ENCODE data around the gene NHSL1.

The NHSL1 gene

GRCh38 chr6:138498629-138499302 is 528 bp downstream of the NHSL1 start:
- DNase-seq: no peak
- TF ChIP-seq GATA1 (IDR thresholded peaks at IDR 0.05; ENCODE audit: low read depth, low read length) (no peak), POLR2A (IDR thresholded peaks at IDR 0.05; ENCODE audit: low read length) (no peak)

GRCh38 chr6:138497286-138497685 is 2.0 kb downstream of the NHSL1 start:
- DNase-seq: no peak
- no peak for TF ChIP-seq POLR2A (IDR thresholded peaks at IDR 0.05; ENCODE audit: low read length)
- no peak for TF ChIP-seq GATA1 (IDR thresholded peaks at IDR 0.05; ENCODE audit: low read depth, low read length)

GRCh38 chr6:138494312-138494711 is 5.0 kb downstream of the NHSL1 start:
- no peak for TF ChIP-seq GATA1 (IDR thresholded peaks at IDR 0.05; ENCODE audit: low read depth, low read length)
- no peak for TF ChIP-seq POLR2A (IDR thresholded peaks at IDR 0.05; ENCODE audit: low read length)
- DNase-seq: no peak

- DNase-seq: no peak
- TF ChIP-seq POLR2A (IDR thresholded peaks at IDR 0.05; ENCODE audit: low read length) (no peak), GATA1 (IDR thresholded peaks at IDR 0.05; ENCODE audit: low read depth, low read length) (no peak)
Measured at GRCh38 chr6:138493413-138493812, 5.9 kb downstream of the NHSL1 start.

GRCh38 chr6:138492871-138493270 is 6.4 kb downstream of the NHSL1 start:
- no peak for DNase-seq
- TF ChIP-seq GATA1 (IDR thresholded peaks at IDR 0.05; ENCODE audit: low read depth, low read length): no peak
- no peak for TF ChIP-seq POLR2A (IDR thresholded peaks at IDR 0.05; ENCODE audit: low read length)

- TF ChIP-seq POLR2A (IDR thresholded peaks at IDR 0.05; ENCODE audit: low read length) (no peak), GATA1 (IDR thresholded peaks at IDR 0.05; ENCODE audit: low read depth, low read length) (no peak)
- DNase-seq: no peak
Measured at GRCh38 chr6:138492113-138492512, 7.2 kb downstream of the NHSL1 start.

GRCh38 chr6:138491017-138491416 is 8.3 kb downstream of the NHSL1 start:
- DNase-seq: no peak
- TF ChIP-seq POLR2A (IDR thresholded peaks at IDR 0.05; ENCODE audit: low read length) (no peak), GATA1 (IDR thresholded peaks at IDR 0.05; ENCODE audit: low read depth, low read length) (no peak)

GRCh38 chr6:138489846-138490245 is 9.4 kb downstream of the NHSL1 start:
- TF ChIP-seq POLR2A (IDR thresholded peaks at IDR 0.05; ENCODE audit: low read length): no peak
- TF ChIP-seq GATA1 (IDR thresholded peaks at IDR 0.05; ENCODE audit: low read depth, low read length): no peak
- DNase-seq: no peak

- DNase-seq: no peak
- no peak for TF ChIP-seq POLR2A (IDR thresholded peaks at IDR 0.05; ENCODE audit: low read length)
- no peak for TF ChIP-seq GATA1 (IDR thresholded peaks at IDR 0.05; ENCODE audit: low read depth, low read length)
Measured at GRCh38 chr6:138487102-138487604, 12.1 kb downstream of the NHSL1 start.

GRCh38 chr6:138486249-138487101 is 12.8 kb downstream of the NHSL1 start:
- no peak for TF ChIP-seq POLR2A (IDR thresholded peaks at IDR 0.05; ENCODE audit: low read length)
- no peak for TF ChIP-seq GATA1 (IDR thresholded peaks at IDR 0.05; ENCODE audit: low read depth, low read length)
- DNase-seq: no peak

GRCh38 chr6:138485586-138486248 is 13.6 kb downstream of the NHSL1 start:
- no peak for TF ChIP-seq GATA1 (IDR thresholded peaks at IDR 0.05; ENCODE audit: low read depth, low read length)
- no peak for TF ChIP-seq POLR2A (IDR thresholded peaks at IDR 0.05; ENCODE audit: low read length)
- no peak for DNase-seq

GRCh38 chr6:138485005-138485545 is 14.2 kb downstream of the NHSL1 start:
- DNase-seq: no peak
- TF ChIP-seq GATA1 (IDR thresholded peaks at IDR 0.05; ENCODE audit: low read depth, low read length) (no peak), POLR2A (IDR thresholded peaks at IDR 0.05; ENCODE audit: low read length) (no peak)

- no peak for TF ChIP-seq POLR2A (IDR thresholded peaks at IDR 0.05; ENCODE audit: low read length)
- TF ChIP-seq GATA1 (IDR thresholded peaks at IDR 0.05; ENCODE audit: low read depth, low read length): no peak
- DNase-seq: no peak
Measured at GRCh38 chr6:138484018-138484731, 15.1 kb downstream of the NHSL1 start.

Measured in erythroblast (primary cell).